ENCODE results near the gene FAF2. TPM values are rescaled to one million over a fixed set of nuclear protein-coding genes. Genes with fewer than 3 reads are reported as not detected.

Gene FAF2
- total RNA-seq, 2 donors from 2014 or later = 23.0 to 31.2 TPM

DNA sequence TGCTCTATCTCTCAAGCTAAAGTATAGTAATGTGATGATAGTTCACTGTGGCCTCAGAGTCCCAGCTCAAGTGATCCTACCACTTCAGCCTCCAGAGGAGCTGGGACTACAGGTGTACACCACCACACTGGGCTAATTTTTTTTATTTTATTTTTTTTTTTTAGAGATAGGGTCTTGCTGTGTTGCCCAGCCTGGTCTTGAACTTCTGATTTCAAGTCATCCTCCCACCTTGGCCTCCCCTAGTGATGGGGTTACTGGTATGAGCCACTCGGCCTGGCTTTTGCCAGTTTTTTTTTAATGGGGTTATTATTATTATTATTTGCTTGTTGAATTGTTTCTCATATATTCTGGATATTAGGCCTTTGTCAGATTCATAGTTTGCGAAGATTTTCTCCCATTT lies 13.2 kb downstream of the FAF2 start:
- no peak overlapping the region for H3K4me3 ChIP-seq
- H3K36me3 ChIP-seq = no peaks in the 10 kb centered on the region
- no peaks in the 10 kb centered on the region for H3K9me3 ChIP-seq
- no peak for DNase-seq (ENCODE audit: low spot score)
- no peak for ATAC-seq (ENCODE audit: insufficient number of reproducible peaks, low FRiP score, low read depth)
- no peak overlapping the region for H3K27ac ChIP-seq
- TF ChIP-seq, protein P1, sequence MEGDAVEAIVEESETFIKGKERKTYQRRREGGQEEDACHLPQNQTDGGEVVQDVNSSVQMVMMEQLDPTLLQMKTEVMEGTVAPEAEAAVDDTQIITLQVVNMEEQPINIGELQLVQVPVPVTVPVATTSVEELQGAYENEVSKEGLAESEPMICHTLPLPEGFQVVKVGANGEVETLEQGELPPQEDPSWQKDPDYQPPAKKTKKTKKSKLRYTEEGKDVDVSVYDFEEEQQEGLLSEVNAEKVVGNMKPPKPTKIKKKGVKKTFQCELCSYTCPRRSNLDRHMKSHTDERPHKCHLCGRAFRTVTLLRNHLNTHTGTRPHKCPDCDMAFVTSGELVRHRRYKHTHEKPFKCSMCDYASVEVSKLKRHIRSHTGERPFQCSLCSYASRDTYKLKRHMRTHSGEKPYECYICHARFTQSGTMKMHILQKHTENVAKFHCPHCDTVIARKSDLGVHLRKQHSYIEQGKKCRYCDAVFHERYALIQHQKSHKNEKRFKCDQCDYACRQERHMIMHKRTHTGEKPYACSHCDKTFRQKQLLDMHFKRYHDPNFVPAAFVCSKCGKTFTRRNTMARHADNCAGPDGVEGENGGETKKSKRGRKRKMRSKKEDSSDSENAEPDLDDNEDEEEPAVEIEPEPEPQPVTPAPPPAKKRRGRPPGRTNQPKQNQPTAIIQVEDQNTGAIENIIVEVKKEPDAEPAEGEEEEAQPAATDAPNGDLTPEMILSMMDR (IDR thresholded peaks at IDR 0.05) = no peak
- H3K27me3 ChIP-seq (replicated peaks; ENCODE audit: insufficient read depth) = no peaks in the 10 kb centered on the region
- H3K4me1 ChIP-seq (ENCODE audit: control insufficient read depth in 1 of 2, low read depth in 2 of 2) = peaks cover 27 to 41% of the 10 kb centered on the region in 2 donors

DNA sequence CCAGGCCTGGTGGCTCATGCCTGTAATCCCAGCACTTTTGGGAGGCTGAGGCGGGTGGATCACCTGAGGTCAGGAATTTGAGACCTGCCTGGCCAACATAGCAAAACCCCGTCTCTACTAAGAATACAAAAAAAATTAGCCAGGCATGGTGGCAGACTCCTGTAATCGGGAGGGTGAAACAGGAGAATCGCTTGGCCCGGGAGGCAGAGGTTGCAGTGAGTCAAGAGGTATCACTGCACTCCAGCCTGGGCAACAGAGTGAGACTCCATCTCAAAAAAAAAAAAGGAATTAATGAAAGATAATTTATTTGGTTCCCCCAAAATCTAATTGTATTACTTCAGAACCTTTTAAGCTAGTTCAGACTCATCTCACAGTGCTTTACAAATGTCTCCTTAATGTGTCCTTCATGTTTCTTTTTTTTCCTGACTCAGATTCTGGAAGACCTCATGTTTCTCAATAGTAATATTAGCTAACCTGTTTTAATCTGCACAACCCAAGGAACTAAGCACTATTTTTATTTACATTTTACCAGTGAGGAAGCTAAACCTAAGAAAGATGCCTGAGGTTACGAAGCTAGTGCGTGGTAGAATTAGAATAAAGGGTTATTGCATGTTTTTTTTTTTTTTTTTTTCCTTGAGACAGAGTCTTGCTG lies 15.1 kb downstream of the FAF2 start:
- DNase-seq (ENCODE audit: low spot score) (no peak), ATAC-seq (ENCODE audit: insufficient number of reproducible peaks, low FRiP score, low read depth) (no peak)
- H3K36me3 ChIP-seq = no peaks in the 10 kb centered on the region
- no peak overlapping the region for H3K27ac ChIP-seq
- H3K4me3 ChIP-seq = no peak overlapping the region
- no peaks in the 10 kb centered on the region for H3K9me3 ChIP-seq
- H3K4me1 ChIP-seq (ENCODE audit: control insufficient read depth in 1 of 2, low read depth in 2 of 2) = peaks cover 27 to 43% of the 10 kb centered on the region in 2 donors
- no peaks in the 10 kb centered on the region for H3K27me3 ChIP-seq (replicated peaks; ENCODE audit: insufficient read depth)
- TF ChIP-seq, protein P1 (IDR thresholded peaks at IDR 0.05) = no peak

DNA sequence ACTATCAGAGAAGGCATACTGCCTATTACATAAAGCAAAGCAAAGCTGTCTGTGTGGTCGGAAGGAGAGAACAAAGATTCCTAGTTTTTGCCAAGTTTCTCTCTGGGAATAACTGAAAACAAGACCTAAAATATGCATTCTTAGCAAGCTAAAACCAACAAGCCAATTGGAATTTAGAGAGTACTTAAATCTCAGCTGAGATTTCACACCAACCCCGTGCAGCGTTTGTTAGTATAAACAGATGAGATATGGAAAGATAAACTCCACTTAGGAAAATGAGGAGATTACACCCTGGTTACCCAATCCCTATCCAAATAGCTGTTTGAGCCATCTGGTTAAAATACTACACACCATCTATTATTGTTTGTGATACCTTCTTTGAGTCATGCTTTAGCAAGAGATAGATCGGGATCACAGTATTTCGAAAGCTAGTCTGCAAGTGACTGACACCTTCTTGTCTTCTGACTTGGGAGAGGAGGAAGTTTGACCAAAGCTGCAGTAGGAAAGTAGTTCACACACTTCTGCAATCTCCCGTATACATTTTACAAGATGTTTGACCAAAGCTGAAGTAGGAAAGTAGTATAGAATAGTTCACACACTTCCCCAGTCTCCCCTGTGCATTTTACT lies 18.2 kb downstream of the FAF2 start:
- Histone ChIP-seq H3K4me1 (ENCODE audit: control insufficient read depth in 1 of 2, low read depth in 2 of 2) (peaks cover 21 to 24% of the 10 kb centered on the region in 2 donors), H3K9me3 (no peaks in the 10 kb centered on the region), H3K4me3 (no peak overlapping the region), H3K27me3 (replicated peaks; ENCODE audit: insufficient read depth) (no peaks in the 10 kb centered on the region), H3K27ac (no peak overlapping the region), H3K36me3 (no peaks in the 10 kb centered on the region)
- TF ChIP-seq, protein P1 (IDR thresholded peaks at IDR 0.05) = no peak
- ATAC-seq (ENCODE audit: insufficient number of reproducible peaks, low FRiP score, low read depth) (no peak), DNase-seq (ENCODE audit: low spot score) (no peak)

DNA sequence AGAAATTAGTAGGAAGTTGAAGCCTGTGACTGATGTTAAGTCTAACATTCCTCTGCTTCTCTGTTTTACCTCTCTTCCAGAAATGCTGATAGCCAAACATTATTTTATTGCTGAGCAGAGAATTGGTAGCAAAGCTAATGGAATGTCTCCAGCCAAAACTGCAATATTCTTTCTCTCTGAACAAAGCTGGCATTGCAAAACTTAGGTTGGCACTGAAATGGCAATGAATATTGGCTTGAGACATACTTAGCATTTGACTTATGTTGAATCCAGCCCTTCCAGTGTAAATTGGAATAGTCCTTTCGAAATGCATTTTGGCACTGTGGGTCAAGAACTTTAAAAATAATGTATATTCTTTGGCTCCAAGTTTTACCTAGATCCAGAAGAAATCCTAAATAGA lies 21.1 kb downstream of the FAF2 start:
- no peaks in the 10 kb centered on the region for H3K9me3 ChIP-seq
- DNase-seq (ENCODE audit: low spot score) (no peak), ATAC-seq (ENCODE audit: insufficient number of reproducible peaks, low FRiP score, low read depth) (no peak)
- no peak overlapping the region for H3K27ac ChIP-seq
- H3K27me3 ChIP-seq (replicated peaks; ENCODE audit: insufficient read depth) = no peaks in the 10 kb centered on the region
- H3K4me1 ChIP-seq (ENCODE audit: control insufficient read depth in 1 of 2, low read depth in 2 of 2) = peaks cover 24 to 26% of the 10 kb centered on the region in 2 donors
- TF ChIP-seq, protein P1 (IDR thresholded peaks at IDR 0.05) = no peak
- no peak overlapping the region for H3K4me3 ChIP-seq
- no peaks in the 10 kb centered on the region for H3K36me3 ChIP-seq

DNA sequence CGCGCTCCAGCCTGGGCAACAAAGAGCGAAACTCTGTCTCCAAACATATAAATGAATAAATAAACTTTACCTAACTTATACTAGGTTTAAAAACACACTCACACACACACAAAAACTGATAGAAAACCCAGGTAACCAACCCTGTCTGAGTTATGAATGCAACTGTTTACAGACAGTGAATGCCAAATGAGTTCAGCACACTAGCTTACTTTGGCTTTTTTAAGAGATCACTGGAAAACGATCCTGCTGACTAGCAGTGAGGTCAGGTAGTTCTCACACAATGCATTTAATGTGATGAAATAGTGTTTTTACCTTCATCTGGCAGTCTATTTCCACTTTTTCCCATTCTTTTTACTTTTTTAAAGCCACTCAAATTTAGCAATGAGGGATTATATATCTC lies 22.4 kb downstream of the FAF2 start:
- DNase-seq (ENCODE audit: low spot score) = no peak
- Histone ChIP-seq H3K4me1 (ENCODE audit: control insufficient read depth in 1 of 2, low read depth in 2 of 2) (peaks cover 21 to 22% of the 10 kb centered on the region in 2 donors), H3K27ac (no peak overlapping the region), H3K4me3 (no peak overlapping the region), H3K36me3 (no peaks in the 10 kb centered on the region), H3K9me3 (no peaks in the 10 kb centered on the region), H3K27me3 (replicated peaks; ENCODE audit: insufficient read depth) (no peaks in the 10 kb centered on the region)
- TF ChIP-seq, protein P1 (IDR thresholded peaks at IDR 0.05) = no peak
- ATAC-seq (ENCODE audit: insufficient number of reproducible peaks, low FRiP score, low read depth) = no peak
